Small intestine (tissue), 7 donors: ENCODE measurements around the gene UBE2U. TPM values are rescaled to one million over a fixed set of nuclear protein-coding genes. Genes with fewer than 3 reads are reported as not detected.

ENCODE experiments used
- DNase-seq, 2 donors: peaks; one replicate each; pipeline versions ENCODE4 v3.0.0 to v3.0.0-alpha.2; 2013
- FAIRE-seq: peaks from 2 replicates; lab custom pipeline; 2012; peaks lifted over from hg19 to GRCh38; lab: Jason Lieb, UNC
- H3K27ac ChIP-seq, 3 donors: one replicate each; pipeline ENCODE4 v1.5.1; 2013; ENCODE audit warnings: low read length in 2 of 3, mild to moderate bottlenecking in 2 of 3, control low read depth in 1 of 3, inconsistent platforms in 1 of 3, low read depth in 1 of 3, moderate library complexity in 1 of 3
- H3K27me3 ChIP-seq, 3 donors: one replicate each; pipeline ENCODE4 v1.6.1; 2013; ENCODE audit warnings: low read length in 3 of 3, inconsistent platforms in 1 of 3; ENCODE audit not compliant: control insufficient read depth in 3 of 3, insufficient read depth in 3 of 3
- H3K36me3 ChIP-seq, 3 donors: one replicate each; pipeline ENCODE4 v1.6.1; 2013; ENCODE audit warnings: low read length in 3 of 3, inconsistent platforms in 1 of 3, low read depth in 1 of 3, mild to moderate bottlenecking in 1 of 3, moderate library complexity in 1 of 3; ENCODE audit not compliant: control insufficient read depth in 3 of 3, insufficient read depth in 2 of 3
- H3K4me1 ChIP-seq, 3 donors: one replicate each; pipeline ENCODE4 v1.6.1; 2013; ENCODE audit warnings: low read length in 2 of 3, inconsistent platforms in 1 of 3, low read depth in 1 of 3, mild to moderate bottlenecking in 1 of 3, moderate library complexity in 1 of 3; ENCODE audit not compliant: control insufficient read depth in 3 of 3, insufficient read depth in 2 of 3
- H3K4me3 ChIP-seq, 3 donors: one replicate each; pipeline ENCODE4 v1.5.1; 2013; ENCODE audit warnings: low read length in 3 of 3, control low read depth in 1 of 3, inconsistent platforms in 1 of 3, low read depth in 1 of 3, mild to moderate bottlenecking in 1 of 3, moderate library complexity in 1 of 3
- H3K9me3 ChIP-seq, 2 donors: one replicate each; pipeline ENCODE4 v1.6.1; 2013; ENCODE audit warnings: low read depth in 1 of 2, low read length in 1 of 2; ENCODE audit not compliant: control insufficient read depth in 2 of 2, insufficient read depth in 1 of 2
- WGBS, 3 donors: extraction: QIAGEN DNeasy Blood & Tissue Kit; methylation state at CpG; one replicate each; pipeline ENCODE4 v1.1.7; 2013; 5-methylcytosine and 5-hydroxymethylcytosine counted together
- polyA plus RNA-seq, 4 donors: library from polyadenylated mRNA; stranded (reverse) in 3 of 4; unstranded in 1 of 4; fragments of 200-250 nt in 3 of 4; fragments of 120-200 nt in 1 of 4; gene quantifications; one replicate each; pipeline versions ENCODE4 v1.2.1 to v1.2.3, GENCODE V29; 2013
- donor health status: healthy with polysubstance abuse.
- donor health status: control.
- donor health status: control.
- donor health status: Bipolar disorder and iron deficiency.
- donor health status: healthy.

The UBE2U gene
- polyA plus RNA-seq, 4 donors: not detected

GRCh38 chr1:64182207-64182606 lies 21.2 kb upstream of the UBE2U start:
- 84 to 89% (median 88%) methylated on average over 2 of the region's 2 CpGs for WGBS, 3 donors
- H3K4me3 ChIP-seq: no peak overlapping the region

GRCh38 chr1:64183395-64184002 lies 19.9 kb upstream of the UBE2U start:
- peaks cover 0 to under 1% (median 0%) of the 10 kb centered on the region in 3 donors for H3K36me3 ChIP-seq
- no peak overlapping the region for H3K27ac ChIP-seq
- H3K4me1 ChIP-seq: no peaks in the 10 kb centered on the region
- no peaks in the 10 kb centered on the region for H3K27me3 ChIP-seq
- peak in 1 of 2 donors; percentile 10 for DNase-seq
- H3K4me3 ChIP-seq: no peak overlapping the region
- no peaks in the 10 kb centered on the region for H3K9me3 ChIP-seq
- no peak for FAIRE-seq
- WGBS, 3 donors: 55 to 82% (median 74%) methylated on average over 5 of the region's 5 CpGs

More at GRCh38 chr1:64182207-64182606, 21.2 kb upstream of the UBE2U start:
- Histone ChIP-seq H3K36me3 (peaks cover 0 to 8% (median 0%) of the 10 kb centered on the region in 3 donors), H3K4me1 (no peaks in the 10 kb centered on the region), H3K27ac (no peak overlapping the region), H3K27me3 (no peaks in the 10 kb centered on the region), H3K9me3 (no peaks in the 10 kb centered on the region)
- FAIRE-seq: no peak
- no peak for DNase-seq

- no peak for FAIRE-seq
- WGBS, 3 donors: 71 to 83% (median 79%) methylated on average over 5 of the region's 5 CpGs
These were observed 19.4 kb upstream of the UBE2U start for GRCh38 chr1:64184003-64184440.

GRCh38 chr1:64186138-64186897 lies 17.1 kb upstream of the UBE2U start:
- Histone ChIP-seq H3K9me3 (no peaks in the 10 kb centered on the region), H3K4me3 (no peak overlapping the region), H3K4me1 (no peaks in the 10 kb centered on the region), H3K27me3 (no peaks in the 10 kb centered on the region), H3K36me3 (no peaks in the 10 kb centered on the region), H3K27ac (no peak overlapping the region)
- DNase-seq: no peak
- no peak for FAIRE-seq
- WGBS, 3 donors: 81 to 87% (median 83%) methylated on average over 10 of the region's 10 CpGs

More at GRCh38 chr1:64184003-64184440, 19.4 kb upstream of the UBE2U start:
- no peaks in the 10 kb centered on the region for H3K9me3 ChIP-seq
- no peak overlapping the region for H3K4me3 ChIP-seq
- no peaks in the 10 kb centered on the region for H3K36me3 ChIP-seq
- no peak overlapping the region for H3K27ac ChIP-seq
- no peaks in the 10 kb centered on the region for H3K4me1 ChIP-seq
- peak in 1 of 2 donors; percentile 12 for DNase-seq
- H3K27me3 ChIP-seq: no peaks in the 10 kb centered on the region

- Histone ChIP-seq H3K36me3 (no peaks in the 10 kb centered on the region), H3K27ac (no peak overlapping the region), H3K27me3 (no peaks in the 10 kb centered on the region), H3K4me1 (no peaks in the 10 kb centered on the region), H3K9me3 (no peaks in the 10 kb centered on the region), H3K4me3 (no peak overlapping the region)
- 81 to 92% (median 91%) methylated on average over 7 of the region's 7 CpGs for WGBS, 3 donors
- DNase-seq: no peak
- no peak for FAIRE-seq
These were observed 16.5 kb upstream of the UBE2U start for GRCh38 chr1:64186898-64187280.

GRCh38 chr1:64187646-64188045 lies 15.8 kb upstream of the UBE2U start:
- WGBS, 3 donors: 83 to 89% (median 86%) methylated on average over 4 of the region's 4 CpGs
- H3K4me1 ChIP-seq: no peaks in the 10 kb centered on the region
- H3K27me3 ChIP-seq: no peaks in the 10 kb centered on the region
- no peak overlapping the region for H3K27ac ChIP-seq
- FAIRE-seq: no peak
- no peaks in the 10 kb centered on the region for H3K36me3 ChIP-seq
- no peaks in the 10 kb centered on the region for H3K9me3 ChIP-seq
- no peak overlapping the region for H3K4me3 ChIP-seq
- DNase-seq: no peak

- no peaks in the 10 kb centered on the region for H3K27me3 ChIP-seq
- DNase-seq (no peak), FAIRE-seq (no peak)
- H3K9me3 ChIP-seq: no peaks in the 10 kb centered on the region
- H3K36me3 ChIP-seq: no peaks in the 10 kb centered on the region
- H3K4me1 ChIP-seq: no peaks in the 10 kb centered on the region
- no peak overlapping the region for H3K27ac ChIP-seq
- 95 to 99% (median 96%) methylated on average over 8 of the region's 8 CpGs for WGBS, 3 donors
- H3K4me3 ChIP-seq: no peak overlapping the region
These were observed 11.1 kb upstream of the UBE2U start for GRCh38 chr1:64192290-64192689.

GRCh38 chr1:64194168-64195080 lies 9.0 kb upstream of the UBE2U start:
- 70 to 80% (median 76%) methylated on average over 8 of the region's 8 CpGs for WGBS, 3 donors
- no peak for FAIRE-seq

More at GRCh38 chr1:64194168-64195080, 9.0 kb upstream of the UBE2U start:
- Histone ChIP-seq H3K27ac (no peak overlapping the region), H3K4me1 (no peaks in the 10 kb centered on the region), H3K9me3 (no peaks in the 10 kb centered on the region), H3K4me3 (no peak overlapping the region), H3K36me3 (no peaks in the 10 kb centered on the region), H3K27me3 (no peaks in the 10 kb centered on the region)
- no peak for DNase-seq
